ENCODE results near the gene DCAF7.

DCAF7 gene

GRCh38 chr17:63546308-63547082, 3.8 kb upstream of the DCAF7 start:
- DNase-seq: no peak

- DNase-seq: no peak
Observed at GRCh38 chr17:63547083-63547523, 3.2 kb upstream of the DCAF7 start.

GRCh38 chr17:63549289-63549945, 860 bp upstream of the DCAF7 start:
- no peak for DNase-seq

- no peak for DNase-seq
Observed at GRCh38 chr17:63550817-63551639, 751 bp downstream of the DCAF7 start.

GRCh38 chr17:63552211-63552610, 1.9 kb downstream of the DCAF7 start:
- DNase-seq: no peak

- no peak for DNase-seq
Observed at GRCh38 chr17:63555500-63556156, 5.4 kb downstream of the DCAF7 start.

- no peak for DNase-seq
Observed at GRCh38 chr17:63557416-63557815, 7.1 kb downstream of the DCAF7 start.

- DNase-seq: no peak
Observed at GRCh38 chr17:63558441-63558840, 8.2 kb downstream of the DCAF7 start.

GRCh38 chr17:63561819-63562218, 11.5 kb downstream of the DCAF7 start:
- no peak for DNase-seq

GRCh38 chr17:63563339-63563738, 13.1 kb downstream of the DCAF7 start:
- no peak for DNase-seq

- no peak for DNase-seq
Observed at GRCh38 chr17:63564562-63564961, 14.3 kb downstream of the DCAF7 start.

GRCh38 chr17:63567229-63567628, 17.0 kb downstream of the DCAF7 start:
- DNase-seq: no peak

GRCh38 chr17:63568563-63568962, 18.3 kb downstream of the DCAF7 start:
- no peak for DNase-seq

GRCh38 chr17:63571632-63572310, 21.5 kb downstream of the DCAF7 start:
- no peak for DNase-seq

GRCh38 chr17:63573634-63574033, 23.4 kb downstream of the DCAF7 start:
- no peak for DNase-seq

GRCh38 chr17:63578027-63578768, 27.9 kb downstream of the DCAF7 start:
- DNase-seq: no peak

GRCh38 chr17:63578769-63579111, 28.5 kb downstream of the DCAF7 start:
- no peak for DNase-seq

- no peak for DNase-seq
Observed at GRCh38 chr17:63579633-63580032, 29.4 kb downstream of the DCAF7 start.

GRCh38 chr17:63587770-63588169, 37.5 kb downstream of the DCAF7 start:
- no peak for DNase-seq

- DNase-seq: no peak
Observed at GRCh38 chr17:63588797-63589196, 38.5 kb downstream of the DCAF7 start.

GRCh38 chr17:63589646-63590045, 39.4 kb downstream of the DCAF7 start:
- no peak for DNase-seq

- no peak for DNase-seq
Observed at GRCh38 chr17:63592797-63593196, 42.5 kb downstream of the DCAF7 start.
